Body of pancreas (tissue), 4 donors: ENCODE measurements around the gene CARD18. TPM values are rescaled to one million over a fixed set of nuclear protein-coding genes. Genes with fewer than 3 reads are reported as not detected.

Experiments
- ATAC-seq: fragments of 150-250 bp; one replicate; pipeline ENCODE4 v1.9.1; 2016
- DNase-seq, 4 donors: peaks; one replicate each; pipeline ENCODE4 v3.0.0-alpha.2; 2019
- H3K27ac ChIP-seq, 4 donors: fragments of 200-600 bp; sonication (generic); 1 replicate in 3 of 4; 2 replicates in 1 of 4; pipeline versions ENCODE4 v1.5.1 to v1.6.1; 2016 to 2019; ENCODE audit warnings: mild to moderate bottlenecking in 1 of 4, mixed read lengths in 1 of 4, moderate library complexity in 1 of 4
- H3K27me3 ChIP-seq, 2 donors: fragments of 200-600 bp; sonication (generic); one replicate each; pipeline ENCODE4 v1.6.0; 2016; ENCODE audit warnings: mild to moderate bottlenecking in 1 of 2
- H3K36me3 ChIP-seq, 2 donors: fragments of 200-600 bp; sonication (generic); replicated peaks in 1 of 2; 2 replicates each; pipeline ENCODE4 v1.5.1; 2016; ENCODE audit warnings: low read depth in 2 of 2; ENCODE audit not compliant: insufficient read depth in 1 of 2
- H3K4me1 ChIP-seq: fragments of 200-600 bp; sonication (generic); one replicate; pipeline ENCODE4 v1.6.0; 2016
- H3K4me3 ChIP-seq, 2 donors: fragments of 200-600 bp; sonication (generic); 1 replicate in 1 of 2; 2 replicates in 1 of 2; pipeline ENCODE4 v1.5.1; 2016 to 2019
- H3K9me3 ChIP-seq, 3 donors: fragments of 200-600 bp; sonication (generic); 1 replicate in 2 of 3; 2 replicates in 1 of 3; pipeline ENCODE4 v1.5.1; 2016
- POLR2A ChIP-seq, 3 donors: fragments of 450-650 bp; IDR thresholded peaks; one replicate each; pipeline ENCODE4 v1.6.1; 2016; ENCODE audit warnings: antibody characterized with exemption in 3 of 3, mild to moderate bottlenecking in 2 of 3
- WGBS, 2 donors: methylation state at CpG; one replicate each; pipeline ENCODE4 v1.1.5; 2017; 5-methylcytosine and 5-hydroxymethylcytosine counted together
- intact Hi-C: fragments of 100-400 bp; cut with DNase I; formaldehyde crosslinking; loops from one replicate; pipeline ENCODE4 v1.15.1; 2023
- total RNA-seq, 2 donors: library from RNA; depleted of rRNA; stranded (reverse); fragments of >200 nt; gene quantifications; one replicate each; pipeline ENCODE4 v1.1.0, GENCODE V29; 2016
- TF ChIP-seq, protein P1 (sequence below), 7 experiments: fragments of 450-650 bp in 4 of 7; fragments of 200-600 bp in 3 of 7; sonication (generic) in 3 of 7; IDR thresholded peaks; one replicate each; pipeline ENCODE4 v1.5.1; 2016 to 2019; ENCODE audit warnings: antibody characterized with exemption in 7 of 7

CARD18 gene, protein sequence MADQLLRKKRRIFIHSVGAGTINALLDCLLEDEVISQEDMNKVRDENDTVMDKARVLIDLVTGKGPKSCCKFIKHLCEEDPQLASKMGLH
- not detected for total RNA-seq

DNA sequence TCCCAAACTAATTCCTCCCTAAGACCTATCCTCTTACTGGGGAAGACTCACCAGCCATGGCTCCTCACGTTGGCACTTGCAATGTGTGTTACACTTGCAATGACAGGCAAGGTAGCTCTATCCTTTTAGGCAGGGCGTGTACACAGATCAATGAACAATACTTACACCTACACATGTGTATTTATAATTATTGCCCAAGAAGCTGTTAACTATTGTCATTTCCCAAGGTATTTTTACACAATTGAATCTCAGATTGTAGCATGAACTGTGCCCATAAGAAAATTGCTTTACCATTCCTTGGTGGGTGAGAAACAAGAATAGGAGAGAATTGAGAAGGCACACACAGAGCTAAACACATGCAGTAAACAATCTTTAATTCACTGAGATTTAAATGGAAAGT is at the start of gene CARD18:
CARD18 (minus strand) TSS at position 101 of the 400 bp plus-strand sequence; CDS start at position 58, 43 bp downstream.
- no peaks in the 10 kb centered on the region for H3K27me3 ChIP-seq
- DNase-seq (no peak), ATAC-seq (no peak)
- WGBS, 2 donors = 61 to 76% methylated on average over 2 of the region's 2 CpGs
- no peaks in the 10 kb centered on the region for H3K9me3 ChIP-seq
- TF ChIP-seq, protein P1, sequence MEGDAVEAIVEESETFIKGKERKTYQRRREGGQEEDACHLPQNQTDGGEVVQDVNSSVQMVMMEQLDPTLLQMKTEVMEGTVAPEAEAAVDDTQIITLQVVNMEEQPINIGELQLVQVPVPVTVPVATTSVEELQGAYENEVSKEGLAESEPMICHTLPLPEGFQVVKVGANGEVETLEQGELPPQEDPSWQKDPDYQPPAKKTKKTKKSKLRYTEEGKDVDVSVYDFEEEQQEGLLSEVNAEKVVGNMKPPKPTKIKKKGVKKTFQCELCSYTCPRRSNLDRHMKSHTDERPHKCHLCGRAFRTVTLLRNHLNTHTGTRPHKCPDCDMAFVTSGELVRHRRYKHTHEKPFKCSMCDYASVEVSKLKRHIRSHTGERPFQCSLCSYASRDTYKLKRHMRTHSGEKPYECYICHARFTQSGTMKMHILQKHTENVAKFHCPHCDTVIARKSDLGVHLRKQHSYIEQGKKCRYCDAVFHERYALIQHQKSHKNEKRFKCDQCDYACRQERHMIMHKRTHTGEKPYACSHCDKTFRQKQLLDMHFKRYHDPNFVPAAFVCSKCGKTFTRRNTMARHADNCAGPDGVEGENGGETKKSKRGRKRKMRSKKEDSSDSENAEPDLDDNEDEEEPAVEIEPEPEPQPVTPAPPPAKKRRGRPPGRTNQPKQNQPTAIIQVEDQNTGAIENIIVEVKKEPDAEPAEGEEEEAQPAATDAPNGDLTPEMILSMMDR (IDR thresholded peaks at IDR 0.05) = no peak
- TF ChIP-seq POLR2A (IDR thresholded peaks at IDR 0.05) = no peak
- intact Hi-C loops = no loop called here
- no peak within 1 kb of the TSS for H3K4me3 ChIP-seq
- no peak within 1 kb of the TSS for H3K27ac ChIP-seq
- H3K4me1 ChIP-seq = no peaks in the 10 kb centered on the region
- H3K36me3 ChIP-seq = no peaks in the 10 kb centered on the region

DNA sequence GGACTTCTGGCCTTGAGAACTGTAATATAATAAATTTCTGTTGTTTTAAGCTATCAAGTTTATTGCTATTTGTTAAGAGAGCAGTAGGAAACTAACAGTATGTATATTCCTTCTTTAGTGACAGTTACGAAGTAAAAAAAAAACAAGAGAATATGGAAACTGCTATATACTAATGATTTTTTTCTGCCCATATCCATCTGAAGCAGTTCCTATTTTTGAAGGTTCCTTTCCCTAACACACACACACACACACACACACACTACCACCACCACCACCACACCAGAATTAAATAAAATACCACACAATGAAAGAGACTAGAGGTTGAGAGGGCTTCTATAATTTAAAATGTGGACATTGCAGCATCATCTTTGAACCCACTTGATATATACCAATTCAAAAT is 44.4 kb upstream of the CARD18 start:
- Histone ChIP-seq H3K4me3 (no peak overlapping the region), H3K9me3 (no peaks in the 10 kb centered on the region), H3K4me1 (peaks cover 8% of the 10 kb centered on the region), H3K36me3 (no peaks in the 10 kb centered on the region), H3K27me3 (no peaks in the 10 kb centered on the region), H3K27ac (no peak overlapping the region)
- DNase-seq (no peak), ATAC-seq (no peak)
- WGBS, 2 donors = 66 to 83% methylated on average over 1 of the region's 1 CpG
- TF ChIP-seq, protein P1 (IDR thresholded peaks at IDR 0.05) = no peak
- no peak for TF ChIP-seq POLR2A (IDR thresholded peaks at IDR 0.05)
- intact Hi-C loops = no loop called here

DNA sequence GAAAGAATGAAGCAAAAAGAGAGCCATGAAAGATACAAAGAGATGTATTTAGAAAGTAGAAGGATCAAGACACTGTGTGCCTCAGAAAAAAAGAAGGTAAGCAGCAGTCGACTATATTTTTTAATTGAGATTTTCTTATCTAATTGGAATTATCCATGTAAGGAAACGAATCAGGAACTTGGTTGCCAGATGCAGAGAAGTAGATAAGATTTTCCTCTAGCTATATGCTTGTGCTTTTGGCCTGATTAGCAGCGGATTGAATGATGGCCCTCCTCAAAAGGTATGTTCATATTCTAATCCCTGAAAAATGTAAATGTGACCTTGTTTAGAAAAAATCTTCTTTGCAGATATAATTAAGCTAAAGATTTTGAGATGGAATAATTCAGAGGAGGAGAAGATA is 43.9 kb upstream of the CARD18 start:
- Histone ChIP-seq H3K27me3 (no peaks in the 10 kb centered on the region), H3K27ac (no peak overlapping the region), H3K9me3 (no peaks in the 10 kb centered on the region), H3K4me3 (no peak overlapping the region), H3K4me1 (peaks cover 8% of the 10 kb centered on the region), H3K36me3 (no peaks in the 10 kb centered on the region)
- intact Hi-C loops = no loop called here
- ATAC-seq (no peak), DNase-seq (no peak)
- no peak for TF ChIP-seq POLR2A (IDR thresholded peaks at IDR 0.05)
- TF ChIP-seq, protein P1 (IDR thresholded peaks at IDR 0.05) = no peak
- WGBS, 2 donors = 63 to 65% methylated on average over 3 of the region's 3 CpGs

DNA sequence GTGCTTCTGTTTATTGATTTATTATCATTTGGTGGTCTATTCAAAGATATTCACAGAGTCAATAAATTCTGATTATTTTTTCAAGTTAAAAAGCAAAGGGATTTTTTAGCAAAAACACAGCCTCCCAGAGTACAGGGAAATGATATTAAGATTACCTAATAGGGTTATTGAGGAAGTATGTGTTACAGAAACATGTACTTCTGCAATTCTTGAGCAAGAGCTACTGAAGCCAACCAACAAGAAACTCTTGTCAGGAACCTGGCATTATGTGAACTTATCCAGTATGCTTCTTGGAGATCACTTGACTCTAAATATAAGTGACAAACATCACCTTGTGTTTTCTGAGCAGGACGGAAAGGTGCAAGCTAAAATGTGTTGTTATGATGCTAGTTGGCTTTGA is 42.0 kb upstream of the CARD18 start:
- intact Hi-C loops = no loop called here
- DNase-seq (peak in 1 of 4 donors; percentile 11), ATAC-seq (no peak)
- Histone ChIP-seq H3K9me3 (no peaks in the 10 kb centered on the region), H3K4me3 (no peak overlapping the region), H3K27ac (peak overlapping the region in 1 of 4 donors; percentile 41), H3K36me3 (no peaks in the 10 kb centered on the region), H3K27me3 (no peaks in the 10 kb centered on the region), H3K4me1 (peaks cover 8% of the 10 kb centered on the region)
- TF ChIP-seq, protein P1 (IDR thresholded peaks at IDR 0.05) = no peak
- TF ChIP-seq POLR2A (IDR thresholded peaks at IDR 0.05) = no peak
- WGBS, 2 donors = 64 to 88% methylated on average over 1 of the region's 1 CpG

DNA sequence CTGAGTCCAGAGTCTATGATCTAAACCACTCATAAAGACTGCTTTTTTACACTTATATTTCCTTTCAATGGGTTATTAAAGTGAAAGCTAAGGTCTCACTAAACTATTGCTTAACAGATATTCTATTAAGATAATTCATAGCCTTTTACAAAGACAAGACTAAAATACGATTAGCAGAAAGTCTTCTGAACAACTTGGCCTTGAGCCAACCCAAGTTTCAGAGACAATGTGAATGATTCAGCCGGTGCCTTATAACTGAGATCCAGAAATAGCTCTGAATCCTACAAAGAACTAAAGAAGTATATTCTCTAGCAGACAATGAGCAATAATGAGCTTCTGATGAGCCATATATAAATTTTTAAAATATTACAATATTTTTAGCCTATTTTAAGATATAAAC is 41.5 kb upstream of the CARD18 start:
- peak in 1 of 4 donors; percentile 44 for DNase-seq

More for the DNA sequence above, 41.5 kb upstream of the CARD18 start:
- intact Hi-C loops = no loop called here
- Histone ChIP-seq H3K36me3 (no peaks in the 10 kb centered on the region), H3K27ac (peak overlapping the region in 1 of 4 donors; percentile 41), H3K4me3 (no peak overlapping the region), H3K27me3 (no peaks in the 10 kb centered on the region), H3K4me1 (peaks cover 8% of the 10 kb centered on the region), H3K9me3 (no peaks in the 10 kb centered on the region)
- 28 to 41% methylated on average over 2 of the region's 2 CpGs for WGBS, 2 donors
- no peak for TF ChIP-seq POLR2A (IDR thresholded peaks at IDR 0.05)
- TF ChIP-seq, protein P1 (IDR thresholded peaks at IDR 0.05) = no peak
- no peak for ATAC-seq
